Gastrocnemius medialis (tissue), 4 donors: ENCODE results near the gene SPRR2E.
"Not testable (repeated sequence)": the region's sequence is repeated elsewhere in the genome, so short reads cannot be mapped to it uniquely, and the experiment has no call there.

Source experiments
- CTCF ChIP-seq, 5 experiments: fragments of 450-650 bp in 3 of 5; fragments of 200-600 bp in 2 of 5; sonication (generic) in 2 of 5; IDR thresholded peaks in 4 of 5; conservative IDR thresholded peaks in 1 of 5; 1 replicate in 4 of 5; 2 replicates in 1 of 5; pipeline ENCODE4 v1.5.1; 2016 to 2019; ENCODE audit warnings: antibody characterized with exemption in 5 of 5, mild to moderate bottlenecking in 3 of 5, moderate library complexity in 3 of 5
- POLR2A ChIP-seq, 2 donors: fragments of 450-650 bp; IDR thresholded peaks; one replicate each; pipeline ENCODE4 v1.6.1; 2017; ENCODE audit warnings: antibody characterized with exemption in 2 of 2, mild to moderate bottlenecking in 2 of 2, moderate library complexity in 2 of 2

GRCh38 chr1:153112454-153112853 is 18.1 kb upstream of the SPRR2E start:
- not testable (repeated sequence) for TF ChIP-seq CTCF (IDR thresholded peaks at IDR 0.05 in 4 of 5, conservative IDR thresholded peaks at IDR 0.05 in 1 of 5); POLR2A (IDR thresholded peaks at IDR 0.05)
